ENCODE measurements around the gene PARD3. TPM values are rescaled to one million over a fixed set of nuclear protein-coding genes. Genes with fewer than 3 reads are reported as not detected.

The PARD3 gene
- total and polyA plus RNA-seq, 10 of the 15 experiments (the other 5 are each of a cell fraction or from before 2014, with no cell fraction given), result 2.6 to 43.1 (median 13.9) TPM

GRCh38 chr10:34078017-34078744, 736.9 kb downstream of the PARD3 start:
- ChIA-PET POLR2A (no interaction called here), SMC1A (ENCODE audit: uncharacterized antibody, unreplicated experiment) (interaction anchor here (0.7 kb wide), 1 partner anchor 463 kb away, joined by 3 read pairs; no protein-coding TSS in a partner anchor), RAD21 (ENCODE audit: unreplicated experiment) (interaction anchor here (0.5 kb wide), 1 partner anchor 407 kb away, joined by 4 read pairs; no protein-coding TSS in a partner anchor), CTCF (no interaction called here)
- no peak for FAIRE-seq
- Histone ChIP-seq H3K4me2 (ENCODE audit: control insufficient read depth, insufficient read depth) (no peak overlapping the region), H3K36me3 (ENCODE audit: control insufficient read depth in 2 of 2, insufficient read depth in 2 of 2, low read length in 1 of 2) (no peaks in the 10 kb centered on the region), H3K4me1 (ENCODE audit: control insufficient read depth, insufficient read depth, low read length) (no peaks in the 10 kb centered on the region), H3K9me3 (replicated peaks; ENCODE audit: control insufficient read depth, insufficient read depth, low read length) (no peaks in the 10 kb centered on the region; the same call in 2 of the 3 replicates), H3K9ac (ENCODE audit: control insufficient read depth, insufficient read depth, low read length) (no peak overlapping the region), H3K27me3 (replicated peaks in 1 of 2; ENCODE audit: control insufficient read depth in 2 of 2, insufficient read depth in 2 of 2, low read length in 1 of 2) (no peaks in the 10 kb centered on the region), H4K20me1 (ENCODE audit: control insufficient read depth, insufficient read depth) (no peaks in the 10 kb centered on the region), H3K4me3 (no peak overlapping the region), H3K27ac (ENCODE audit: control insufficient read depth, insufficient read depth) (no peak overlapping the region), H2AFZ (ENCODE audit: control insufficient read depth, low read depth, low read length) (no peak overlapping the region), H3K79me2 (ENCODE audit: control insufficient read depth, insufficient read depth, low read length) (no peaks in the 10 kb centered on the region)
- in situ Hi-C loops (cut with MboI), result no loop called here
- BruUV-seq (replicated peaks), result no TSS peak
- no peak for DNase-seq (ENCODE audit: low read depth, low spot score)
- TF ChIP-seq SMAD1 (IDR thresholded peaks at IDR 0.05; ENCODE audit: low read depth, partially characterized antibody) (no peak), NRF1 (conservative IDR thresholded peaks at IDR 0.05; ENCODE audit: low read depth, low read length) (no peak), ETV6 (conservative IDR thresholded peaks at IDR 0.05 in 1 of 2, IDR thresholded peaks at IDR 0.05 in 1 of 2; ENCODE audit: borderline replicate concordance in 1 of 2, low read depth in 1 of 2) (no peak), TARDBP (IDR thresholded peaks at IDR 0.05; ENCODE audit: borderline replicate concordance) (no peak), ZBTB4 (CRISPR knock-in tag; IDR thresholded peaks at IDR 0.05) (no peak), KDM1A (IDR thresholded peaks at IDR 0.05; ENCODE audit: borderline replicate concordance) (no peak), PAX5 (IDR thresholded peaks at IDR 0.05; ENCODE audit: borderline replicate concordance, low read depth, low read length) (no peak), YY1 (IDR thresholded peaks at IDR 0.05; ENCODE audit: low read depth, low read length) (no peak), EED (IDR thresholded peaks at IDR 0.05; ENCODE audit: low read depth) (no peak), JUNB (IDR thresholded peaks at IDR 0.05) (no peak), PML (IDR thresholded peaks at IDR 0.05; ENCODE audit: low read length) (no peak), TCF3 (IDR thresholded peaks at IDR 0.05; ENCODE audit: borderline replicate concordance, insufficient read depth, low read depth, low read length) (no peak), E2F8 (IDR thresholded peaks at IDR 0.05; ENCODE audit: low read depth, partially characterized antibody) (no peak), SP1 (IDR thresholded peaks at IDR 0.05; ENCODE audit: low read depth, low read length) (no peak), NFIC (IDR thresholded peaks at IDR 0.05; ENCODE audit: low read depth, low read length) (no peak), YBX1 (IDR thresholded peaks at IDR 0.05) (no peak), NBN (IDR thresholded peaks at IDR 0.05) (no peak)
- intact Hi-C loops (cut with micrococcal nuclease; ENCODE audit: unreplicated experiment), result no loop called here
- no peak for ATAC-seq
- WGBS (ENCODE audit: insufficient coverage, insufficient replicate concordance, low lambda C conversion rate, missing lambda C conversion rate), result 22% methylated on average over 4 of the region's 4 CpGs

Data from GM12878 (cell line).